NB4 (cell line): ENCODE results near the gene RABGEF1.
"Not testable (repeated sequence)": the region's sequence is repeated elsewhere in the genome, so short reads cannot be mapped to it uniquely, and the experiment has no call there.

Experiments used
- CTCF ChIP-seq: IDR thresholded peaks from one replicate; pipeline ENCODE4 v1.5.1; 2012; ENCODE audit warnings: low read depth, low read length
- MAX ChIP-seq: IDR thresholded peaks from 2 replicates; pipeline ENCODE4 v1.6.1; 2011; ENCODE audit warnings: low read depth, low read length
- MYC ChIP-seq: IDR thresholded peaks from 2 replicates; pipeline ENCODE4 v1.6.1; 2011; ENCODE audit warnings: low read depth, low read length
- POLR2A ChIP-seq: IDR thresholded peaks from 2 replicates; pipeline ENCODE4 v1.6.1; 2011; ENCODE audit warnings: mild to moderate bottlenecking; ENCODE audit not compliant: insufficient read length; ENCODE audit errors: extremely low read depth

GRCh38 chr7:66740980-66741709, 612 bp downstream of the RABGEF1 start:
- TF ChIP-seq CTCF, POLR2A, MAX: not testable (repeated sequence)
- TF ChIP-seq MYC = 0 out of 2 replicates have a peak, but pooled peaks have one; percentile 7
